GM12878 (cell line): ENCODE data around the gene HS3ST6.

Source experiments
- CTCF ChIP-seq, 3 experiments: IDR thresholded peaks in 2 of 3; conservative IDR thresholded peaks in 1 of 3; 2 replicates each; pipeline ENCODE4 v1.5.1; 2011; ENCODE audit warnings: low read depth in 3 of 3, low read length in 3 of 3, mild to moderate bottlenecking in 3 of 3, control low read depth in 2 of 3, moderate library complexity in 2 of 3, inconsistent platforms in 1 of 3, mixed read lengths in 1 of 3; ENCODE audit not compliant: control insufficient read depth in 2 of 3, insufficient read depth in 1 of 3; ENCODE audit errors: extremely low read depth in 1 of 3
- DPF2 ChIP-seq: fragments of 450-650 bp; IDR thresholded peaks from 2 replicates; pipeline ENCODE4 v1.6.1; 2017; ENCODE audit warnings: mild to moderate bottlenecking
- PKNOX1 ChIP-seq: fragments of 450-650 bp; IDR thresholded peaks from 2 replicates; pipeline ENCODE4 v1.6.1; 2016; ENCODE audit warnings: mild to moderate bottlenecking
- POLR2A ChIP-seq: IDR thresholded peaks from 2 replicates; pipeline ENCODE4 v1.6.1; 2011; ENCODE audit warnings: low read depth, mild to moderate bottlenecking, low read length
- RAD21 ChIP-seq: IDR thresholded peaks from 2 replicates; pipeline ENCODE4 v1.6.1; 2011; ENCODE audit warnings: mild to moderate bottlenecking, low read depth, low read length, moderate library complexity; ENCODE audit not compliant: insufficient read depth
- SMC3 ChIP-seq: IDR thresholded peaks from 2 replicates; pipeline ENCODE4 v1.6.1; 2011; ENCODE audit warnings: low read length, improper control_type of control experiment, borderline replicate concordance
- TAF1 ChIP-seq: IDR thresholded peaks from 2 replicates; pipeline ENCODE4 v1.6.1; 2011; ENCODE audit warnings: mild to moderate bottlenecking, low read depth, low read length, borderline replicate concordance
- YY1 ChIP-seq: IDR thresholded peaks from 2 replicates; pipeline ENCODE4 v1.6.1; 2011; ENCODE audit warnings: low read depth, mild to moderate bottlenecking, low read length

DNA sequence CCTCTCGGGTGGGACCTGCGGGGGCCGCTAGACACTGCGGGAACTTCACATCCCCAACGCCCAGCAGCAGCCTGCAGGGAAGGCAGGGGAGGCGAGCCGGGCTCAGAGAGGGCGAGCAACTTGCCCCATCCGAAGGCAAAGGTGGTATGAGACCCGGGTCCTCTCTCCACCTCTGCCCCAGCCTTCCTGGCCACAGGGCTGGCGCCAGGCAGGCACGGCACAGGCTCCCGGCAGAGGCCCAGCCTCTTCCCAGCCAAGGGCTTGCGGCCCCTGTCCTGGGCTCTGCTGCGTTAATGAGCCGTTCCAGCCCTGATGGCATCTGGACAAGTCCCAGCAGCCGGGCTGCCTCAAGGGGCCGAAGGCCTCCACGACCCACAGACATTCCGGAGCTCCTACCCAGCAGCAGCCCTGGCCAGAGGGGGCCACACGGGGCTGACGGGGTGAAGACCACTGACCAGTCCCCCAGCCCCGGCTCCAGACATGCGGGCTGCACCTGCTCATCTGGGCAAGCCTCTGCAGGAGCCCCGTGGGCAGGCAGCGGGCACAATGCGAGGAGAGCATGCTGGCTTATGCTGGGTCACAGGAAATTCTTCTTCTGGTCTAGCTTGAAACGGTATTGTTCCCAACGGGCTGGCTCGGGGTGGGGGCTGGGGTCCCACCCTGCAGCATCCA lies 1.2 kb upstream of the HS3ST6 start:
- TF ChIP-seq POLR2A (no peak), RAD21 (no peak), TAF1 (no peak), CTCF (IDR thresholded peaks at IDR 0.05 in 2 of 3, conservative IDR thresholded peaks at IDR 0.05 in 1 of 3; ENCODE audit: control insufficient read depth in 2 of 3, extremely low read depth in 1 of 3, insufficient read depth in 1 of 3, low read depth in 3 of 3, low read length in 3 of 3) (no peak), PKNOX1 (no peak), YY1 (no peak), DPF2 (no peak), SMC3 (no peak)
